ENCODE data around the gene C12orf76. TPM values are rescaled to one million over a fixed set of nuclear protein-coding genes. Genes with fewer than 3 reads are reported as not detected.
"Not testable (repeated sequence)": the region's sequence is repeated elsewhere in the genome, so short reads cannot be mapped to it uniquely, and the experiment has no call there.

C12orf76 gene
- total RNA-seq, 1 experiment from 2014 or later = 12.3 TPM

DNA sequence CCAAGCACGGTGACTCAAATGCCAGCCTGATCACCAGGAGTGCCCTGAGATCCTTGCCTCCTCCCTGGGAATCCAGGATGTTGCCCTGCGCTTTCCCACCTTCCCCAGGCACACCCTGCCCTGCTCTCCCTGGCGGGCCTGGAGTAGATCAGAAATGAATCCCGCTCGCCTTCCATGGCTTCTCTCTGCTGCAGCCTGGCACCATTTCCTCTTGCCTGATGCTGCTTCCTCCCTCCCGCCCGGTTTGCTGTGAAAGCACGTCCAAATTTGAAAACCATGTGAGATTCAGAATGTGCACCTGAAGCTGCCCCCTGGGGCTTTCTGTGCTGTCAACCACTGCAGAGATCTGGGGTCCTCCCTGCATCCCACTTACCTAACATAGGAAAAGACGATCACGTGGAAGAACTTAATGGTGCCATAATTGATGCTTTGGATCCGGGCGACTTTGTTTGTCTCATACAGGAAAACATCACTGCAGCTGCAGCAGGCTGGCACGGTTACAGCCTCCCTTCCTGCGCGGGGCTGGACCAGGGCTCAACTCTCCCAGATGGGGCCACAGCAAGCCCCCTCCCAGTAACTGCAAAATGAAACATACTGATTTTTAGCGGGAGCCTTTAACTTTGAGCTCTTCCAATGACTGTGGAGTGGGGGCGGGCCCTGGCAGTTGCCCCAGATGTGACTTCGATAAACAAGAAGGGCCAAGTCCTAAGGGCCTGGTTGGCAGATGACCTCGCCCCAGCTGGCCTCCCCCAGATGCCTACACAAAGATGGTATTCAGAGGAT, 24.9 kb upstream of the C12orf76 start:
- H3K27ac ChIP-seq = no peak overlapping the region
- no peaks in the 10 kb centered on the region for H3K27me3 ChIP-seq
- peak in 1 of 2 experiments; percentile 14 for DNase-seq
- H3K36me3 ChIP-seq = no peaks in the 10 kb centered on the region
- H3K4me1 ChIP-seq = no peaks in the 10 kb centered on the region
- no peaks in the 10 kb centered on the region for H3K9me3 ChIP-seq (replicated peaks)
- H3K4me3 ChIP-seq = peak overlapping the region; percentile 37

GRCh38 chr12:110072636-110073035, 24.3 kb upstream of the C12orf76 start:
- H3K27ac ChIP-seq; H3K27me3 ChIP-seq; H3K4me3 ChIP-seq; H3K36me3 ChIP-seq; DNase-seq; H3K9me3 ChIP-seq (replicated peaks); H3K4me1 ChIP-seq: not testable (repeated sequence)

DNA sequence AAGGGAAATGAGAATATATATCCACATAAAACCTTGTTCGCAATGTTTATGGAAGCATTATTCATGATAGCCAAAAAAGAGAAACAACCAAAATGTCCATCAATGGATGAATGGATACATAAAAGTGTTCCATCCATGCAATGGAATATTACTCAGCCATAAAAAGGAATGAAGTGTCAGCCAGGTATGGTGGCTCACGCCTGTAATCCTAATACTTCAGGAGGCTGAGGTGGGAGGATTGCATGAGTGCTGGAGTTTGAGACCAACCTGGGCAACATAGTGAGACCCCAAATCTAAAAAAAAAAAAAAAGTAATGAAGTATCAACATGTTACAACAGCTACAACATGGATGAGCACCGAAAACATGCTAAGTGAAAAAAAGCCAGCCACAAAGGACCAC, 23.6 kb upstream of the C12orf76 start:
- no peaks in the 10 kb centered on the region for H3K27me3 ChIP-seq
- H3K4me3 ChIP-seq = no peak overlapping the region
- no peaks in the 10 kb centered on the region for H3K36me3 ChIP-seq
- no peaks in the 10 kb centered on the region for H3K9me3 ChIP-seq (replicated peaks)
- no peak overlapping the region for H3K27ac ChIP-seq
- H3K4me1 ChIP-seq = no peaks in the 10 kb centered on the region
- DNase-seq = no peak

- no peaks in the 10 kb centered on the region for H3K36me3 ChIP-seq
- no peak overlapping the region for H3K4me3 ChIP-seq
- no peaks in the 10 kb centered on the region for H3K4me1 ChIP-seq
- no peak for DNase-seq
- H3K27me3 ChIP-seq = no peaks in the 10 kb centered on the region
- H3K27ac ChIP-seq = no peak overlapping the region
- no peaks in the 10 kb centered on the region for H3K9me3 ChIP-seq (replicated peaks)
Measured at GRCh38 chr12:110071504-110071903, 23.2 kb upstream of the C12orf76 start.

DNA sequence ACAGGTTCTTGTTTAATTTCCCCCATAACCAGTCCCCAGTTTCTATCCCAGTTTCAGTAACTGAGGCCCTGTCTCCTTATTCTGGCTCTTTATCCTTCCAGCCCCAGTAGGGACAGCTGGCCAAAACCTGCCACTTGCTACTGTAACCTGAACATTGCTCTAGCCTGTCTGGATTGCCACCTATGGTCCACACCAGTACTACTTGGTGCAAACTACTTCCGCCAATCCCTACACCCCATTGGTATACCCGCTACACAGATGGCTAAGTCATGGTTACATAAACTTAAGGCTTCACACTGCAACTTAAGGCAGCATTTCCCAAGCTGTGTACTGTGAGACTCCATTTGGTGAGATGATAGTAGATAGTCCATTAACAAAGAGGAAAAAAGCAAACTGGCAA, 20.3 kb upstream of the C12orf76 start:
- DNase-seq = no peak
- H3K27me3 ChIP-seq = no peaks in the 10 kb centered on the region

GRCh38 chr12:110068115-110068514, 19.8 kb upstream of the C12orf76 start:
- H3K4me1 ChIP-seq; H3K27ac ChIP-seq; DNase-seq; H3K4me3 ChIP-seq; H3K36me3 ChIP-seq; H3K9me3 ChIP-seq (replicated peaks); H3K27me3 ChIP-seq: not testable (repeated sequence)

More for the DNA sequence above, 20.3 kb upstream of the C12orf76 start:
- Histone ChIP-seq H3K4me3 (no peak overlapping the region), H3K4me1 (no peaks in the 10 kb centered on the region), H3K27ac (no peak overlapping the region), H3K9me3 (replicated peaks) (no peaks in the 10 kb centered on the region), H3K36me3 (no peaks in the 10 kb centered on the region)

- Histone ChIP-seq H3K4me1 (no peaks in the 10 kb centered on the region), H3K36me3 (no peaks in the 10 kb centered on the region), H3K27me3 (no peaks in the 10 kb centered on the region), H3K9me3 (replicated peaks) (no peaks in the 10 kb centered on the region), H3K27ac (no peak overlapping the region), H3K4me3 (no peak overlapping the region)
- DNase-seq = peak; percentile 28 to 40
Measured at GRCh38 chr12:110067531-110067930, 19.2 kb upstream of the C12orf76 start.

- DNase-seq = no peak
- Histone ChIP-seq H3K27ac (no peak overlapping the region), H3K4me3 (no peak overlapping the region), H3K27me3 (no peaks in the 10 kb centered on the region), H3K9me3 (replicated peaks) (no peaks in the 10 kb centered on the region), H3K36me3 (no peaks in the 10 kb centered on the region), H3K4me1 (no peaks in the 10 kb centered on the region)
Measured at GRCh38 chr12:110065540-110065939, 17.2 kb upstream of the C12orf76 start.

DNA sequence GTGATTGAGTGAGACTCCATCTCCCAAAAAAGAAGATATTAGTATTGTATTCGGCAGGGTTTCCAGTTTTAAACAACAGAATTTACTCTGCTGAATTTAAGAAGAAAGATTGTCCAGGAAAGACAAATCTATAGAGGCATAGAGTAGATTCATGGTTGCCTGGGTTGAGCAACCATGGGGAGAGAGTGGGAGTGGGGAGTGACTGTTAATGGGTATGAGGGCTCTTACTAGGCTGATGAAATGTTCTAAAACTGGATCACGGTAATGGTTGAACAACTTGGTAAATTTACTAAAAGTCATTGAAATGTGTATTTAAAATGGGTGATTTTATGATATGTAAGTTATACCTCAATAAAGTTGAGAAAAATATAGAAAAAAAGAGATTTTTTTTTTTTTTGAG, 13.9 kb upstream of the C12orf76 start:
- Histone ChIP-seq H3K9me3 (replicated peaks) (no peaks in the 10 kb centered on the region), H3K27ac (no peak overlapping the region), H3K36me3 (no peaks in the 10 kb centered on the region), H3K4me3 (no peak overlapping the region), H3K27me3 (no peaks in the 10 kb centered on the region), H3K4me1 (no peaks in the 10 kb centered on the region)
- DNase-seq = no peak

GRCh38 chr12:110059651-110060000, 11.3 kb upstream of the C12orf76 start:
- no peak overlapping the region for H3K27ac ChIP-seq
- no peaks in the 10 kb centered on the region for H3K9me3 ChIP-seq (replicated peaks)
- no peak for DNase-seq
- no peaks in the 10 kb centered on the region for H3K4me1 ChIP-seq
- H3K4me3 ChIP-seq = no peak overlapping the region
- no peaks in the 10 kb centered on the region for H3K36me3 ChIP-seq
- no peaks in the 10 kb centered on the region for H3K27me3 ChIP-seq

- Histone ChIP-seq H3K27me3 (no peaks in the 10 kb centered on the region), H3K9me3 (replicated peaks) (no peaks in the 10 kb centered on the region), H3K27ac (no peak overlapping the region), H3K36me3 (no peaks in the 10 kb centered on the region), H3K4me3 (no peak overlapping the region), H3K4me1 (no peaks in the 10 kb centered on the region)
- DNase-seq = no peak
Measured at GRCh38 chr12:110058875-110059615, 10.7 kb upstream of the C12orf76 start.

- not testable (repeated sequence) for H3K36me3 ChIP-seq; H3K9me3 ChIP-seq (replicated peaks); DNase-seq; H3K4me1 ChIP-seq; H3K4me3 ChIP-seq; H3K27ac ChIP-seq; H3K27me3 ChIP-seq
Measured at GRCh38 chr12:110056643-110057042, 8.3 kb upstream of the C12orf76 start.

DNA sequence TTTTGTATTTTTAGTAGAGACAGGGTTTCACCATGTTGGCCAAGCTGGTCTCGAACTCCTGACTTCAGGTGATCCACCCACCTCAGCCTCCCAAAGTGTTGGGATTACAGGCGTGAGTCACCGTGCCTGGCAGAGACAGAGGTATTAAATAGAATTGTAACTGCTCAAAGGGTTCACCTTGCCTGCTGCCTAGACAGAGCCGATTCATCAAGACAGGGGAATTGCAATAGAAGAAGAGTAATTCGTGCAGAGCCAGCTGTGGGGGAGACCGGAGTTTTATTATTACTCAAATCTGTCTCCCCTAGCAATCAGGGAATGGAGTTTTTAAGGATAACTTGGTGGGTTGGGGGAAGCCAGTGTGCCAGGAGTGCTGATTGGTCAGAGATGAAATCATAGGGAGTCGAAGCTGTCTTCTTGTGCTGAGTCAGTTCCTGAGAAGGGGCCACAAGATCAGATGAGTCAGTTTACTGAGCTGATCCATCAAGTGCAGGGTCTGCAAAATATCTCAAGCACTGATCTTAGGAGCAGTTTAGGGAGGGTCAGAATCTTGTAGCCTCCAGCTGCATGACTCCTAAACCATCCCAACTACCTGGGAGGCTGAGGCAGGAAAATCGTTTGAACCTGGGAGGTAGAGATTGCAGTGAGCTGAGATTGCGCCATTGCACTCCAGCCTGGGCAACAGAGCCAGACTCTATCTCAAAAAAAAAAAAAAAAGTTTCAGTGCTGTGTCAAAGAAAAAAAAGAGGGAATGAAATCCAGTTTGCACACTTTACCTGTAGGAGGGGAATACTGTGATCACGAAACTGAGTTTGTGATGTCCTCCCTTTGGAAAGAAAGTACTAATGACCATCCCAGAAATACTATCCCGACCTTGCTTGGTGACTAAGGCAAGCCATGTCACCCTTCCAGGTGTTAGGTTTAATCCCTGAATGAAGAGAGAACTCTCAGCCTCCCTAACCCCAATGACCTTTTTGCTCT, 7.3 kb upstream of the C12orf76 start:
- not testable (repeated sequence) for H3K9me3 ChIP-seq (replicated peaks); H3K27me3 ChIP-seq; H3K27ac ChIP-seq; H3K4me1 ChIP-seq; H3K36me3 ChIP-seq; DNase-seq; H3K4me3 ChIP-seq

- Histone ChIP-seq H3K27me3 (no peaks in the 10 kb centered on the region), H3K36me3 (no peaks in the 10 kb centered on the region), H3K4me3 (no peak overlapping the region), H3K4me1 (peaks cover 7% of the 10 kb centered on the region; the same call in 1 of the 2 replicates), H3K9me3 (replicated peaks) (no peaks in the 10 kb centered on the region), H3K27ac (no peak overlapping the region)
- DNase-seq = no peak
Measured at GRCh38 chr12:110050927-110051326, 2.6 kb upstream of the C12orf76 start.

DNA sequence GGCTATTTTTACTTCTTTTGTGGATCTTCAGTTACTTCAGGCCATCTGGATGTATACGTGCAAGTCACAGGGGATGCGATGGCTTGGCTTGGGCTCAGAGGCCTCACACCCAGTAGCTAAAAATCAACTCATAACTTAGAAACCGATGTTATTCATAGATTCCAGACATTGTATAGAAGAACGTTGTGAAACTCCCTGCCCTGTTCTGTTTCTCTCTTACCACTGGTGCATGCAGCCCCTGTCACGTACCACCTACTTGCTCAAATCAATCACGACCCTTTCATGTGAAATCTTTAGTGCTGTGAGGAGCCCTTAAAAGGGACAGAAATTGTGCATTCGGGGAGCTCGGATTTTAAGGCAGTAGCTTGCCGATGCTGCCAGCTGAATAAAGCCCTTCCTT, 1.3 kb upstream of the C12orf76 start:
- not testable (repeated sequence) for H3K27me3 ChIP-seq; H3K4me1 ChIP-seq; H3K27ac ChIP-seq; H3K9me3 ChIP-seq (replicated peaks); DNase-seq; H3K36me3 ChIP-seq; H3K4me3 ChIP-seq

Data from SJCRH30 (cell line).